ENCODE measurements around the gene CTSH. TPM values are rescaled to one million over a fixed set of nuclear protein-coding genes. Genes with fewer than 3 reads are reported as not detected.

CTSH gene
- 33.7 and 78.2 TPM in 2 replicates for total RNA-seq

GRCh38 chr15:78944669-78945407 is at the start of gene CTSH:
CTSH (minus strand) TSS chr15:78945046; CDS start chr15:78944981, 65 bp downstream.

GRCh38 chr15:78872155-78872971 is 72.5 kb downstream of the CTSH start, which contains the start of gene MORF4L1:
MORF4L1 (plus strand) TSS chr15:78872890; CDS start chr15:78873018, 128 bp downstream.

Other genes with a start within 250 kb of the CTSH start
- gene ADAMTS7, start 133.6 kb downstream of the CTSH start, total RNA-seq: 3.2 and 6.2 TPM in 2 replicates
- gene MORF4L1, start 72.2 kb downstream of the CTSH start, total RNA-seq: 318 and 397 TPM in 2 replicates
- 2.3 and 5.2 TPM in 2 replicates for gene RASGRF1, start 145.7 kb upstream of the CTSH start, total RNA-seq

Data from myometrial cell (primary cell).